H1 (cell line): ENCODE measurements around the gene PTPRT. TPM values are rescaled to one million over a fixed set of nuclear protein-coding genes. Genes with fewer than 3 reads are reported as not detected.

Source experiments
- CTCF ChIA-PET: fragments of 300-600 bp; sonication (Branson Sonifier 250); formaldehyde crosslinking; loops from one replicate; lab custom pipeline; 2021; ENCODE audit not compliant: partially characterized antibody; lab: Charles Lee
- POLR2A ChIA-PET: fragments of 300-600 bp; sonication (Branson Sonifier 250); formaldehyde crosslinking; loops from one replicate; lab custom pipeline; 2021; ENCODE audit warnings: inconsistent platforms; ENCODE audit not compliant: partially characterized antibody; lab: Charles Lee
- DNase-seq, 2 experiments: peaks; one replicate each; pipeline versions ENCODE4 v3.0.0 to v3.0.0-alpha.2; 2010 to 2022; ENCODE audit warnings: low spot score in 2 of 2, low read depth in 1 of 2, mixed read lengths in 1 of 2
- FAIRE-seq: peaks from 2 replicates; lab custom pipeline; 2011; peaks lifted over from hg19 to GRCh38; lab: Jason Lieb, UNC
- H2AFZ ChIP-seq: 2 replicates; pipeline ENCODE4 v1.8.1; 2012; ENCODE audit warnings: low read length, inconsistent platforms
- H2AK5ac ChIP-seq: 2 replicates; pipeline ENCODE4 v1.6.1; 2013; ENCODE audit warnings: low read depth, low read length
- H2BK120ac ChIP-seq: replicated peaks from 2 replicates; pipeline ENCODE3; 2013; ENCODE audit warnings: low read depth, low read length, inconsistent platforms
- H2BK12ac ChIP-seq: 2 replicates; pipeline ENCODE4 v1.6.1; 2013; ENCODE audit warnings: low read depth, low read length
- H2BK15ac ChIP-seq: 2 replicates; pipeline ENCODE4 v1.6.1; 2013; ENCODE audit warnings: low read length
- H2BK20ac ChIP-seq: 2 replicates; pipeline ENCODE4 v1.6.1; 2013; ENCODE audit warnings: low read length
- H2BK5ac ChIP-seq: 2 replicates; pipeline ENCODE4 v1.6.1; 2013; ENCODE audit warnings: low read depth, low read length
- H3K14ac ChIP-seq: 2 replicates; pipeline ENCODE4 v1.6.1; 2013; ENCODE audit warnings: inconsistent platforms; ENCODE audit not compliant: insufficient read length
- H3K18ac ChIP-seq: 2 replicates; pipeline ENCODE4 v1.6.1; 2013; ENCODE audit warnings: low read length; ENCODE audit errors: extremely low read depth
- H3K23ac ChIP-seq: 2 replicates; pipeline ENCODE4 v1.6.1; 2013; ENCODE audit warnings: inconsistent platforms; ENCODE audit not compliant: insufficient read length
- H3K23me2 ChIP-seq: 2 replicates; pipeline ENCODE4 v1.6.1; 2013; ENCODE audit warnings: low read depth, low read length
- H3K27ac ChIP-seq: 2 replicates; pipeline ENCODE4 v1.6.1; 2011; ENCODE audit warnings: low read depth, low read length, inconsistent platforms
- H3K27me3 ChIP-seq, 4 experiments: replicated peaks in 1 of 4; 1 replicate in 1 of 4; 2 replicates in 3 of 4; pipeline versions ENCODE4 v1.6.1 to v1.8.1; 2011 to 2013; ENCODE audit warnings: low read length in 3 of 4, mild to moderate bottlenecking in 3 of 4, inconsistent platforms in 2 of 4, mixed read lengths in 2 of 4, moderate library complexity in 1 of 4; ENCODE audit not compliant: control insufficient read depth in 3 of 4, insufficient read depth in 3 of 4; ENCODE audit errors: extremely low read depth in 1 of 4
- H3K36me3 ChIP-seq, 4 experiments: 2 replicates each; pipeline versions ENCODE4 v1.6.1 to v1.8.1; 2011 to 2013; ENCODE audit warnings: mild to moderate bottlenecking in 4 of 4, low read length in 3 of 4, moderate library complexity in 2 of 4, control low read depth in 1 of 4, inconsistent platforms in 1 of 4; ENCODE audit not compliant: insufficient read depth in 4 of 4, control insufficient read depth in 2 of 4
- H3K4ac ChIP-seq: replicated peaks from 2 replicates; pipeline ENCODE3; 2013; ENCODE audit warnings: low read length, low read depth, mixed read lengths, inconsistent platforms; ENCODE audit not compliant: insufficient read length
- H3K4me1 ChIP-seq, 4 experiments: replicated peaks in 1 of 4; 1 replicate in 1 of 4; 2 replicates in 3 of 4; pipeline versions ENCODE4 v1.6.1 to v1.8.1; 2011 to 2013; ENCODE audit warnings: low read length in 3 of 4, inconsistent platforms in 2 of 4, mixed read lengths in 1 of 4; ENCODE audit not compliant: insufficient read depth in 4 of 4, control insufficient read depth in 3 of 4
- H3K4me2 ChIP-seq, 2 experiments: 2 replicates each; pipeline versions ENCODE4 v1.6.1 to v1.8.1; 2011 to 2013; ENCODE audit warnings: low read depth in 2 of 2, low read length in 2 of 2, control low read depth in 1 of 2, inconsistent platforms in 1 of 2, mild to moderate bottlenecking in 1 of 2; ENCODE audit not compliant: insufficient read depth in 1 of 2
- H3K4me3 ChIP-seq, 4 experiments: fragments of 200-600, 300-600 bp in 1 of 4; sonication (generic), shearing (Covaris generic), sonication (Bioruptor Twin) in 1 of 4; 2 replicates each; pipeline versions ENCODE4 v1.5.1 to v1.8.1; 2011 to 2016; ENCODE audit warnings: low read length in 4 of 4, low read depth in 3 of 4, control low read depth in 2 of 4, inconsistent platforms in 2 of 4, mild to moderate bottlenecking in 2 of 4, mixed read lengths in 1 of 4, moderate library complexity in 1 of 4; ENCODE audit not compliant: insufficient read depth in 2 of 4; ENCODE audit errors: extremely low read depth in 1 of 4
- H3K56ac ChIP-seq: replicated peaks from 2 replicates; pipeline ENCODE3; 2013; ENCODE audit warnings: low read depth, mild to moderate bottlenecking, mixed read lengths, low read length, inconsistent platforms; ENCODE audit not compliant: insufficient read length
- H3K79me1 ChIP-seq: 2 replicates; pipeline ENCODE4 v1.6.1; 2013; ENCODE audit warnings: low read depth, low read length, control low read depth
- H3K79me2 ChIP-seq, 2 experiments: 2 replicates each; pipeline versions ENCODE4 v1.6.1 to v1.8.1; 2012 to 2013; ENCODE audit warnings: low read length in 2 of 2, mild to moderate bottlenecking in 2 of 2, inconsistent platforms in 1 of 2; ENCODE audit not compliant: insufficient read depth in 2 of 2, control insufficient read depth in 1 of 2
- H3K9ac ChIP-seq, 4 experiments: replicated peaks in 1 of 4; 1 replicate in 1 of 4; 2 replicates in 3 of 4; pipeline versions ENCODE4 v1.6.1 to v1.8.1; 2011 to 2013; ENCODE audit warnings: low read depth in 3 of 4, low read length in 3 of 4, control low read depth in 2 of 4, mild to moderate bottlenecking in 2 of 4, moderate library complexity in 2 of 4, inconsistent platforms in 1 of 4; ENCODE audit errors: extremely low read depth in 1 of 4
- H3K9me3 ChIP-seq, 2 experiments: 2 replicates each; pipeline versions ENCODE4 v1.6.1 to v1.8.1; 2012 to 2013; ENCODE audit warnings: mild to moderate bottlenecking in 2 of 2, moderate library complexity in 2 of 2, control low read depth in 1 of 2, inconsistent platforms in 1 of 2, low read depth in 1 of 2, low read length in 1 of 2, mixed read lengths in 1 of 2; ENCODE audit not compliant: insufficient read depth in 2 of 2
- H4K20me1 ChIP-seq, 2 experiments: replicated peaks in 1 of 2; 2 replicates each; pipeline versions ENCODE3 to v1.8.1; 2011 to 2013; ENCODE audit warnings: inconsistent platforms in 2 of 2, low read length in 2 of 2, mild to moderate bottlenecking in 1 of 2; ENCODE audit not compliant: insufficient read depth in 2 of 2, control insufficient read depth in 1 of 2
- H4K5ac ChIP-seq: 2 replicates; pipeline ENCODE4 v1.6.1; 2013; ENCODE audit warnings: low read length, low read depth, mixed read lengths, inconsistent platforms; ENCODE audit not compliant: insufficient read length
- H4K8ac ChIP-seq: 2 replicates; pipeline ENCODE4 v1.8.0; 2013; ENCODE audit warnings: mild to moderate bottlenecking, moderate library complexity, low read length, inconsistent platforms; ENCODE audit not compliant: insufficient read depth; ENCODE audit errors: extremely low read depth
- H4K91ac ChIP-seq: replicated peaks from 2 replicates; pipeline ENCODE3; 2013; ENCODE audit warnings: low read length, mixed read lengths, inconsistent platforms; ENCODE audit not compliant: insufficient read length
- ATF3 ChIP-seq: IDR thresholded peaks from 2 replicates; pipeline ENCODE4 v1.6.1; 2011; ENCODE audit warnings: low read depth, mild to moderate bottlenecking, low read length; ENCODE audit not compliant: insufficient read depth
- EGR1 ChIP-seq: IDR thresholded peaks from 2 replicates; pipeline ENCODE4 v1.6.1; 2011; ENCODE audit warnings: low read depth, low read length, borderline replicate concordance
- EP300 ChIP-seq, 2 experiments: IDR thresholded peaks; 1 replicate in 1 of 2; 2 replicates in 1 of 2; pipeline ENCODE4 v1.6.1; 2011 to 2012; ENCODE audit warnings: low read depth in 2 of 2, low read length in 2 of 2, mild to moderate bottlenecking in 2 of 2, borderline replicate concordance in 1 of 2, inconsistent platforms in 1 of 2, moderate library complexity in 1 of 2
- HDAC2 ChIP-seq, 2 experiments: fragments of 300-600 bp in 1 of 2; sonication (generic) in 1 of 2; IDR thresholded peaks; 2 replicates each; pipeline ENCODE4 v1.6.1; 2011 to 2012; ENCODE audit warnings: low read depth in 2 of 2, low read length in 2 of 2, mild to moderate bottlenecking in 2 of 2, moderate library complexity in 2 of 2, borderline replicate concordance in 1 of 2, inconsistent platforms in 1 of 2
- JUND ChIP-seq: IDR thresholded peaks from 2 replicates; pipeline ENCODE4 v1.6.1; 2011; ENCODE audit warnings: mild to moderate bottlenecking, improper control_type of control experiment, low read length
- RBBP5 ChIP-seq: IDR thresholded peaks from 2 replicates; pipeline ENCODE4 v1.7.1; 2012; ENCODE audit warnings: low read depth, mild to moderate bottlenecking, inconsistent platforms, low read length, moderate library complexity, borderline replicate concordance
- SIN3A ChIP-seq, 2 experiments: IDR thresholded peaks in 1 of 2; conservative IDR thresholded peaks in 1 of 2; 2 replicates each; pipeline ENCODE4 v1.6.1; 2011 to 2012; ENCODE audit warnings: low read length in 2 of 2, improper control_type of control experiment in 1 of 2, low read depth in 1 of 2, mild to moderate bottlenecking in 1 of 2
- SRF ChIP-seq: IDR thresholded peaks from 2 replicates; pipeline ENCODE4 v1.6.1; 2011; ENCODE audit warnings: mild to moderate bottlenecking, low read depth, low read length, moderate library complexity
- SUZ12 ChIP-seq: fragments of 200-600 bp; sonication (generic); IDR thresholded peaks from 2 replicates; pipeline ENCODE4 v1.6.1; 2012; ENCODE audit warnings: mild to moderate bottlenecking, inconsistent platforms, low read length, moderate library complexity, mixed read lengths
- WGBS, 2 experiments: shearing (Covaris generic) in 1 of 2; methylation state at CpG; one replicate each; pipeline versions ENCODE4 v1.1.6 to v1.1.7; 2013 to 2015; ENCODE audit warnings: low lambda C conversion rate in 2 of 2, mixed read lengths in 2 of 2, inconsistent platforms in 1 of 2, low coverage in 1 of 2, missing lambda C conversion rate in 1 of 2; ENCODE audit not compliant: insufficient replicate concordance in 2 of 2, insufficient coverage in 1 of 2, insufficient read length in 1 of 2; ENCODE audit errors: extremely low coverage in 1 of 2, missing lambda C conversion rate in 1 of 2; 5-methylcytosine and 5-hydroxymethylcytosine counted together
- polyA plus RNA-seq, 7 experiments: library from polyadenylated mRNA; depleted of rRNA in 3 of 7; stranded (reverse) in 5 of 7; unstranded in 2 of 7; fragments of >200 nt in 5 of 7; fragments of 200-250 nt in 2 of 7; gene quantifications; 1 replicate in 5 of 7; 2 replicates in 1 of 7; 4 replicates in 1 of 7; pipeline versions ENCODE4 v1.2.1 to v1.2.3, GENCODE V29; 2011 to 2013; ENCODE audit warnings: missing spikeins in 2 of 7, mixed read lengths in 2 of 7
- total RNA-seq: library from RNA; stranded (reverse); fragmentation: NEBNext Ultra II Directional; extraction: Animal tissue kit (Norgen Biotek cat#: 25700); gene quantifications from 2 replicates; pipeline ENCODE4 v1.2.1, GENCODE V29; 2021

PTPRT gene
- total and polyA plus RNA-seq, 2 of the 8 experiments (the other 6 are each of a cell fraction or from before 2014, with no cell fraction given), result 0.33 to 1.8 TPM

GRCh38 chr20:42474646-42475045 lies 715.1 kb downstream of the PTPRT start:
- Histone ChIP-seq H3K9me3 (no peaks in the 10 kb centered on the region), H3K9ac (no peak overlapping the region), H3K4me2 (no peak overlapping the region), H3K4me3 (no peak overlapping the region), H3K4me1 (no peaks in the 10 kb centered on the region), H3K14ac (no peak overlapping the region), H3K23ac (no peak overlapping the region), H3K4ac (no peak overlapping the region), H3K36me3 (no peaks in the 10 kb centered on the region), H4K8ac (no peak overlapping the region), H2AFZ (no peak overlapping the region), H2BK120ac (no peak overlapping the region), H2BK15ac (no peak overlapping the region), H2AK5ac (no peak overlapping the region), H4K20me1 (no peaks in the 10 kb centered on the region), H3K79me2 (no peaks in the 10 kb centered on the region), H2BK20ac (no peak overlapping the region), H4K5ac (no peak overlapping the region), H3K18ac (no peak overlapping the region), H3K27ac (no peak overlapping the region), H3K23me2 (no peaks in the 10 kb centered on the region), H2BK12ac (no peak overlapping the region), H3K79me1 (no peaks in the 10 kb centered on the region), H3K56ac (no peak overlapping the region), H4K91ac (no peak overlapping the region), H2BK5ac (no peak overlapping the region), H3K27me3 (no peaks in the 10 kb centered on the region)
- POLR2A ChIA-PET, result no interaction called here
- WGBS, 2 experiments, result 94% methylated on average over 6 of the region's 6 CpGs; no CpG with 5 or more reads in 1 of the 2 experiments
- FAIRE-seq (no peak), DNase-seq (no peak)
- CTCF ChIA-PET, result interaction anchor here (1.4 to 2.2 kb wide), 3 partner anchors 8 to 12 kb away, joined by 3 to 6 read pairs (median 4); no protein-coding TSS in a partner anchor
- TF ChIP-seq HDAC2 (IDR thresholded peaks at IDR 0.05; ENCODE audit: borderline replicate concordance in 1 of 2, low read depth in 2 of 2, low read length in 2 of 2) (no peak), SRF (no peak), RBBP5 (no peak), SUZ12 (no peak), EP300 (IDR thresholded peaks at IDR 0.05; ENCODE audit: borderline replicate concordance in 1 of 2, low read depth in 2 of 2, low read length in 2 of 2) (no peak), ATF3 (no peak), JUND (no peak), EGR1 (no peak), SIN3A (conservative IDR thresholded peaks at IDR 0.05 in 1 of 2, IDR thresholded peaks at IDR 0.05 in 1 of 2; ENCODE audit: low read depth in 1 of 2, low read length in 2 of 2) (no peak)
